NCI-H2227 treated with DMSO at 0.1 percent for 48 hours (cell line): ENCODE results near the gene JAK1.
"Not testable (repeated sequence)": the region's sequence is repeated elsewhere in the genome, so short reads cannot be mapped to it uniquely, and the experiment has no call there.

ENCODE experiments used
- DNase-seq: peaks from one replicate; lab custom pipeline; 2025; lab: John Stamatoyannopoulos, UW

The JAK1 gene

GRCh38 chr1:64966158-64966971, at the start of gene JAK1:
JAK1 (minus strand) TSS chr1:64966549; CDS start chr1:64886264, 80,285 bp downstream.
- DNase-seq, result peak; percentile 89

GRCh38 chr1:65014321-65014720, 48.0 kb upstream of the JAK1 start:
- no peak for DNase-seq

DNA sequence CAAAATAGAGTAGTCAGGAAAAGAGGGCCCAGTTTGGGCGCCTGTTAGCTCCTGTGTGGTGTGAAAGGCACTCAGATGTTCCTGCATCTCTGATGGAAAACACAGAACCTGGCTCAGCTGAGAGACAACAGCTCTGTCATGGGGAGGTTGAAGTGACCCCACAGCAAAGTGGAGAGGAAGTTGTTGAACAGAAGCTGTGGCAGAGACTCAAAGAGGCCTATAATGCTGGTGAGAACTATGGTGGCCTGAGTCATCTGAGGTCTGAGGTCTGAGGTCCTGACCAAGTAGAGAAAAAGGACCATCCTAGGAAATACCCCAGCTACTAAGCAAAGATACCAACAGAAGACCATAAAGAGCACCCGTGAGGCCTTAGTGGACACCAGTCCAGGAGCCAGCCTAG, 45.6 kb upstream of the JAK1 start:
- DNase-seq, result no peak

DNA sequence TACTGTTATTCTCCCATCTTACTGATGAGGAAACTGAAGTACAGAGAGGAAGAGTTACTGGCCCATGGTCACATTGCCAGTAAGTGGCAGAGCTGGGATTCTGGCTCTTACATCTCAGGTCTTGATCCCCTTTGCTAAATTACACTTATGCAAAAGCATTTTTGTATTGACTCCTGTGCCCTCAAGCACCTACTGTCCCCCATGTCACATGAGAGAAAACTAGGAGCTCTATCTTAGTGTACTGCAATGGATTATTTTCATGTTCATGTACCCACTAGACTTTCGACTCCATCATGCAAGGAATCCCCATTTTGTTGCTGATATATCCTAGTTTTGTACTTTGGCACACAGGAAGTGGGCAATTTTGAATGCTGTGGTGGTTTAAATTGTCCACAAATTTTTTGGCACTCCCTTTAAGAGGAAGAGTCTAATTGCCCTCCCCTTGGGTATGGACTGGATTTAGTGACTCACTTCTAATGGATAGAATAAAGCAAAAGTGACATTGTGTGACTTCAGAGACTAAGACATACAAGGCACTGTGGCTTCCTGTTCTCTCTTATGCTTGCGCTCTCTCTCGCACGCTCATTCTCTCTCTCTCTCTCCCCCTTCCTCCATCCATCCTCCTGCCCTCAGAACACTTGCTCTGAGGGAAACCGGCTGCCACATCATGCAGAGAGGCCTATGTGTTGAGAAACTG, 43.5 kb upstream of the JAK1 start:
- no peak for DNase-seq

DNA sequence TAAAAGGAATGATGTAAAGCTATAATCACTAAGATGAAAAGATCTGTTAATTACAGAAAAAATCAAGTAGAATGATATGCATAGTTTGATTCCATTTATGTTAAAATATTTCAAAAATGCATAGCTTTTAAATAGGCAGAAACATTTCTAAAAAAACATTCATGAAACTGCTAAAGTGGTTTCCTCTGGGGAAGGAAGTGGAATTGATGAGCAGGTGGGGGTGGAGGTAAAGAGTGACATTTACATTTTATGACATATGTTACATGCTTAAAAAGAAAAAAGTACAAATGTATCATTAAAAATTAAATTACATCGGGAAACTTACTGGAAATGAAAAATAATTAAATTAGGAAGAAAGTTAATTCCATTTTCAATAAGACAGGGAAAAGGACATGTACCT, 42.8 kb upstream of the JAK1 start:
- DNase-seq, result no peak

- DNase-seq, result no peak
These were observed 40.5 kb upstream of the JAK1 start for GRCh38 chr1:65006806-65007205.

- no peak for DNase-seq
These were observed 36.9 kb upstream of the JAK1 start for GRCh38 chr1:65003316-65003664.

DNA sequence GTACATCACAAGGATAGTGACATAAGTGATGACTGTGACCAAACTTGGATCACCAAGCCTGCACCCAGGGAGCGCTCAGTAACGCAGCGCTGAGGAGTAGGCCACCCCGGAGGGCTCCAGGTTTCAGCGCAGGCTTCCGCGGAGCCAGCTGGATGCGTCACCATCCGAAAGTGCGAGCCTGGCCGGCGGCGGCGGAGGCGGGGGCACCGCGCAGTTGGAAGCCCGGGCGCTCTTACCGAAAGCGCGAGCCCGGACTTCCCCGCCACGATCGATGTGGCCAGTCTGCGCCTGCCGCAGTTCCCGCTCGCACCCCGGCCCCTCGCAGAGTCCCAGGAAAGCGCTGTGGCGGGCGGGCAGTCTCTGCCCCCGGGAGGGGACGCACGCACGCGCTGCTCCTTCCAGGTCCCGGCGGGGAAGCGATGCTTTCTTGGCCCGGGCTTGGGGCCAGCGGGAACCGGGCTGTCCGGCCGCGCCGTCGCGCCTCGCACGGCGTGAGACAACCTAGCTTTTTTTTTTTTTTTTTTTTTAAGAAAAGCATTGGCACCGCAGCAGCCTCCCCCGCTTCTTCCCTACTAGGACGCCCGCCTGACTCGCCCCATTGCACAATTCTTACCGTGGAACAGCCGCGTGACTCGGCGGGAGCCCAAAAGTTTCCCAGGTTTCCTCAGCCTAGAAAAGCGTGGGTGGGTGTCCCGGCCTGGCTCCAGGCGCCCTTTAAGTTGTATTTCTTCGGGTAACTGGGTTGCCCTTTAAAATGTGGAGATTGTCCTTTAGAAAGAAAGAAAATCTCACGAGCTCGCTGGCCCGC, 36.4 kb upstream of the JAK1 start:
- peak; percentile 66 for DNase-seq

GRCh38 chr1:65002156-65002507, 35.8 kb upstream of the JAK1 start:
- DNase-seq, result no peak

GRCh38 chr1:65001231-65001792, 35.0 kb upstream of the JAK1 start:
- no peak for DNase-seq

- DNase-seq, result not testable (repeated sequence)
These were observed 32.1 kb upstream of the JAK1 start for GRCh38 chr1:64998425-64998948.

- no peak for DNase-seq
These were observed 30.4 kb upstream of the JAK1 start for GRCh38 chr1:64996541-64997257.

DNA sequence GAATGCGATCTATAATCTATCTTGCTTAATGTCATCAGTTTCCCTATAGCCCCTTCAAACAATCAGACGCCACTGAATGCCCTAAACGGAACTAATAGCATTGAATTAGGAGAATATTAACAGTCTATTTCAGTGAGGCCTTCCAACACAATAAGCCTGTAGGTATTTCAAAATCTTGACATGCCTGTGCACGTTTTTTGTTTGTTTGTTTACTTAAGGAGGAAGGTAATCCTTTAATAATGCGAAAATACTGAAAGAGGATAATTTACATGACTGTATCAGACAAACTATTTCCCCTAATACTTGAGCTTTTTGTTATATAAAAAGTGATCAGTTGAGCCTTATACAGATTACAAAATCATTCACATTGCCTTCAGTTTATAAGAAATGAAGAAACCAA, 29.0 kb upstream of the JAK1 start:
- no peak for DNase-seq

DNA sequence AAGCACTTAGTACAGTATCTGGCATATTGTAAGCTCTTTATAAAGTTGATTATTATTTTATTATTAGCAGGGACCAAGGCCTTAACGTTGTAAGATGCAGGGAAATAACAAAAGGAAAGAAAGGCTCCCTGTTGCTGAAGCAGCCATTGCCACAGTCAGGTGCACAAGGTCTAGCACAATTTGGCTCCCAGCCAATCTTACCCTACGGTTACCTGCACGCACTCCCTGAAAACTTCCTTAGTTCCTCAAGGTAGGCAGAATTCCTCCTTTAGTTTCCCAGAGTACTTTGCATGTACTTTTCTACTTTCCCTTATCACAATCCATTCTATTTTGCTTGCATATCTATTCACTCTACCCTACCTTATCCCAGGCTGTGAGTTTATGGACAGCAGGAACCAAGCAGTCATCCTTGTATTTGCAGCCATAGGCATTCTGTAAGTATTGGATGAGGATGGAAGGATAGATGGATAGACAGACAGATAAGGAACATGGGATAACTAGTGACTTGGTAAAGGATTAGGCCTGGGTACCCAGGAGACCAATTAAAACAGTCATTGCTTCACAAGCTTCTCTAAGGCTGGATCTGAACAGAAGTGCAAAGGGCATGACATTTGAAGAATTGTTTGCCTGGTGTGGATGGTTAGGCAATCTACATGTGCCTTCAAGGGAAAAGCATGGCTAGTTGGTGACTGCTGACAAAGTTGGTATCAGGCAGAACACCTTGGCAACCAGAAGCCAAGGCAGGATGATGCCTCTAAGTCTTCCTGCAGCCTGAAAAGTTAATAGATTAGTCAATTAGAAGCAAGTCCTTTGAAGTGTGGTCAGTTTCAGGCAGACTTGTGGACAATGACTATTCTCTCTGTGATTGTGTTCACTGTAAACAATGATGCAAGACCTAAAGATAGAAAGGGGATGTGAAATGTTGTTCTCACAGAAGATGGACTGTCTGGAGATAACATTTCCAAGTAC, 20.8 kb upstream of the JAK1 start:
- DNase-seq, result no peak

DNA sequence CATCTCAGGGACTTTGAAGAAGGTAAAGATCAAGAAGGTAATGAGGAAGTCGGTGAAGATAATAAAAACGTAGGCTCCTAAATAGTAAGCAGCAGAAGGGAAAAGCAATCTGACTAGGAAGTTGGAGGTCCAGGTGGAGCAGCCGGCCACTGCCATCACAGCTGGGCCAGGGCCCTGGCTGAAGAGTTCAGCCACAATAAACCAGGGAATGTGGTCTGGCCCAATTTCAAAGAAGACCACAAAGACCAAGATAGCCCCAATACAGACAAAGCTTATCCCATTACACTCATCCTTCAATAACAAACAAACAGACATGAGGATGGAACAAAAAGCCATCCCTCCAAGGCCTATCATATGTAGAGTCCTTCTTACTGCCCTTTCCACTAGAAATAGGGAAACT, 18.4 kb upstream of the JAK1 start:
- DNase-seq, result no peak

DNA sequence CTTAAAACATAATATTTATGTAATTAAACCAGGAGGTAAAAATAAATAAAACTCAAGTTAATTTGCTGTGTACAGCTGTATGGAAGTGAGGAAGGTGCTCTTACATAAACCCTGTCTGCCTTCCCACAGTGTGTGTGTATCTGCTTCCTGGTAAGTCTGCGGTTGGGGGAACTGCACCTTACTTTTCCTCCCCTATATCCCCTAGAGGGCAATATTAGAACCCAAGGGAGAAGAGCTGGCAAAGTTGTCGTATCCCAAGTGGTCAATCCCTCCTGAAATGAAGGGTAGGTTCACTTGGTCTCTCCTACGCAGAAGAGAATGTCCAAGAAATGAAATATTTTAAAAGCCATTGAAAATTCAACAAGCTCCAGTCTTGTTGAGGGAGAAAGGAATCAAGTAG, 17.8 kb upstream of the JAK1 start:
- no peak for DNase-seq

DNA sequence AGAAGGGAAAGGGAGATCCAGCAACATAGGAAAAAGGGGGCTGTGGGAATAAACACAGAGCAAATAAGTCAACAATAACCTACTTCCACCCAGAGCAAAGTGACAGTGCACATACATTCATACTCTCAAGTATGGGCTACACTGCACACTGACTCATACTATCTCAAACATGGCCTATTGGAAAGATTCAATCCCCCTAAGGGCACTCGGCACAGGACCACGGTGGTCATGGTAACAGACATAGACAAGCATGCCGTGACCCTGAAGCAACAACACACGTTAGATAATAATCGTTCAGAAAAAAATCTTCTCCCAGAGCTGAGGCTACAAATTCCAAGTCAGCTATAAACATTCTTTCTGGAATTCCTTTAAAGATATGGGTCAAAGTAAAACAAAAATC, 16.8 kb upstream of the JAK1 start:
- no peak for DNase-seq

- DNase-seq, result no peak
These were observed 15.5 kb upstream of the JAK1 start for GRCh38 chr1:64981601-64982533.
